Spinal cord (tissue), 10 donors: ENCODE measurements around the gene WAS. TPM values are rescaled to one million over a fixed set of nuclear protein-coding genes. Genes with fewer than 3 reads are reported as not detected.
A peak's percentile ranks its signal among the peaks of the same experiment; 100 is the strongest.
"Not testable (repeated sequence)": the region's sequence is repeated elsewhere in the genome, so short reads cannot be mapped to it uniquely, and the experiment has no call there.

Source experiments
- DNase-seq, 6 donors: peaks; one replicate each; pipeline versions ENCODE4 v3.0.0 to v3.0.0-alpha.2; 2013 to 2015; ENCODE audit warnings: low spot score in 6 of 6, low read depth in 4 of 6
- H3K27ac ChIP-seq: one replicate; pipeline ENCODE4 v1.5.1; 2013; ENCODE audit warnings: low read depth, low read length, control low read depth
- H3K27me3 ChIP-seq: one replicate; pipeline ENCODE4 v1.6.1; 2013; ENCODE audit warnings: low read length; ENCODE audit not compliant: control insufficient read depth, insufficient read depth
- H3K36me3 ChIP-seq: one replicate; pipeline ENCODE4 v1.6.1; 2013; ENCODE audit warnings: low read length; ENCODE audit not compliant: control insufficient read depth, insufficient read depth
- H3K4me1 ChIP-seq: one replicate; pipeline ENCODE4 v1.6.1; 2013; ENCODE audit warnings: low read length; ENCODE audit not compliant: control insufficient read depth, insufficient read depth
- H3K4me3 ChIP-seq: one replicate; pipeline ENCODE4 v1.5.1; 2013; ENCODE audit warnings: low read depth, low read length, control low read depth
- H3K9me3 ChIP-seq: one replicate; pipeline ENCODE4 v1.6.1; 2013; ENCODE audit warnings: low read length; ENCODE audit not compliant: control insufficient read depth, insufficient read depth
- WGBS: methylation state at CpG from one replicate; pipeline ENCODE4 v1.1.5; 2013; ENCODE audit warnings: missing lambda C conversion rate; ENCODE audit not compliant: insufficient coverage; 5-methylcytosine and 5-hydroxymethylcytosine counted together
- polyA plus RNA-seq, 2 donors: library from polyadenylated mRNA; unstranded; fragments of 120-200 nt; gene quantifications; one replicate each; pipeline ENCODE4 v1.2.1, GENCODE V29; 2013; ENCODE audit not compliant: insufficient read length in 2 of 2
- total RNA-seq, 2 donors: library from RNA; depleted of rRNA in 1 of 2; stranded (reverse); fragments of 120-200 nt in 1 of 2; fragments of >200 nt in 1 of 2; gene quantifications; one replicate each; pipeline versions ENCODE4 v1.2.3 to v1.2.4, GENCODE V29; 2013 to 2014
- donor health status: healthy.

The WAS gene
- total and polyA plus RNA-seq, 4 donors: 3.1 to 7.1 (median 5.3) TPM

DNA sequence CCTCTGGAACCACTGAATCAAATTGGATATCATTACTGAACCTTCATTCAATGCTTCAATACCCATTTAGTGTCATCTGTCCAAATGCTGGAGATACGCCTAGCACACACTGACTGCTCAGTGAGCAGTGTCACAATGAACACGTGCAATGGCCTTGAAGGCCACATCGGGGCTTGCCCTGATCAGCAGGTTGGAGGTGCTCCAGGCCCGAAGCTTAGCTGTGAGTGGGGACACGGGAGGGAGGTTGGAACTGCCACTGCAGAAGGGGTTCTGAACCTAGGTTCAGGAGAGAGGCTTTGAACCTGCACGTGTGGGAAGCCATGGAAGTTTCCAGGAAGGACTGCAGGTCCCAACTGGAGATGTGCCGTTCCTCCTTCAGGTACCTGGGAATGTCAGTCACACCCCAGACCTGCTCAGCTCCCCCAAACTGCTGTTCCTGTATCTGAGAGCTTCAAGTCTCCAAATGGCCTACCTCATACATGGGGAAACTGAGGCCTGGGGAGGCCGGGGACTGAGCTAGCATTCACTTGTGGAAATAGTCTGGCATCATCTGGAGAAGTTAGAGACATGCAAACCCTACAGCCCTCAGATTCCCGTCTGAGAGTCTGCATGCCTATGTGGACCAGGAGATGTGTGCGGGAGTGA lies 1.9 kb upstream of the WAS start:
- no peak overlapping the region for H3K4me3 ChIP-seq
- H3K27me3 ChIP-seq: no peaks in the 10 kb centered on the region
- DNase-seq: no peak
- no peaks in the 10 kb centered on the region for H3K36me3 ChIP-seq
- peaks cover 11% of the 10 kb centered on the region for H3K4me1 ChIP-seq
- 74% methylated on average over 10 of the region's 10 CpGs for WGBS
- H3K9me3 ChIP-seq: no peaks in the 10 kb centered on the region
- H3K27ac ChIP-seq: no peak overlapping the region

DNA sequence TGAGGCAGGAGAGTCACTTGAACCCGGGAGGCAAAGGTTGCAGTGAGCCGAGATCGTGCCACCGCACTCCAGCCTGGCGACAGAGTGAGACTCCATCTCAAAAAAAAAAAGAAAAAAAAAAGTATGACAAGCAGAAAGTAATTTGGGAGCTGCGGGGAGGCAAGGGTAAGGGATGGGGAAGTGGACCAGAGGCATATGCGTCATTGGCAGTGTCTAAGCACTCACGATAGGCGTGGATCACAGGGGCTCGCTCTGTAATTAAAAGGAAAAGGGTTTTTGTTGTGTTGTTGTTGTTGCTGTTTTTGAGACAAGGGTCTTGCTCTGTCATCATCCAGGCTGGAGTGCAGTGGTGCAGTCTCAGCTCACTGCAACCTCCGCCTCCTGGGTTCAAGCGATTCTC lies 804 bp upstream of the WAS start:
- WGBS: 79% methylated on average over 10 of the region's 12 CpGs
- H3K27ac ChIP-seq, H3K9me3 ChIP-seq, H3K4me3 ChIP-seq, H3K4me1 ChIP-seq, H3K36me3 ChIP-seq, H3K27me3 ChIP-seq, DNase-seq: not testable (repeated sequence)

DNA sequence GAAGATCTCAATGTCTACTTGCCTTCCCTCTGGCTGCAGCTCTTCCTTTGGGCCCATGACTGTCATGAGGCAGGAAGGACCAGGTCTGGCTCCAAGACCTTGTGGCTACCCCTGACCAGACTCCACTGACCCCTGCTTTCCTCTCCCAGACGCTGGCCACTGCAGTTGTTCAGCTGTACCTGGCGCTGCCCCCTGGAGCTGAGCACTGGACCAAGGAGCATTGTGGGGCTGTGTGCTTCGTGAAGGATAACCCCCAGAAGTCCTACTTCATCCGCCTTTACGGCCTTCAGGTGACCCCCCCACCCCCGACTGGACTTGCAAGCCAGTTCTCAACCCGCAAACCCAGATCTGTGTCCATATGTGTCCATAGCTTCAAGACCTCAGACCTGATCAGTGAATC lies 535 bp downstream of the WAS start:
- WGBS: 76% methylated on average over 7 of the region's 7 CpGs
- H3K27me3 ChIP-seq: no peaks in the 10 kb centered on the region
- H3K27ac ChIP-seq: no peak overlapping the region
- DNase-seq: no peak
- peaks cover 3% of the 10 kb centered on the region for H3K4me1 ChIP-seq
- H3K36me3 ChIP-seq: no peaks in the 10 kb centered on the region
- no peak overlapping the region for H3K4me3 ChIP-seq
- H3K9me3 ChIP-seq: no peaks in the 10 kb centered on the region

DNA sequence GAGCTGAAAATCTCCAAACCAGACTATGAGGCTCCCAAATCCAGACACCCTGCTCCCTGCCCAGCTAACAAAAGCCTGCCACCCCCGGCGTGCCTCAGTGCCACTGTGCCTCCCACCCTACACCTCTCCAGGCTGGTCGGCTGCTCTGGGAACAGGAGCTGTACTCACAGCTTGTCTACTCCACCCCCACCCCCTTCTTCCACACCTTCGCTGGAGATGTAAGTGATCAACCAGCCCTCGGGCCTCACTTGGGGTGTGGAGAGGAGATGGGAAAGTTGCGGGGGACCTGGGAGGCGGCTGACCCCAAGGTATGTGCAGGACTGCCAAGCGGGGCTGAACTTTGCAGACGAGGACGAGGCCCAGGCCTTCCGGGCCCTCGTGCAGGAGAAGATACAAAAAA lies 1.8 kb downstream of the WAS start:
- no peak for DNase-seq
- Histone ChIP-seq H3K9me3 (no peaks in the 10 kb centered on the region), H3K4me1 (peaks cover 3% of the 10 kb centered on the region), H3K4me3 (no peak overlapping the region), H3K27me3 (no peaks in the 10 kb centered on the region), H3K36me3 (no peaks in the 10 kb centered on the region), H3K27ac (no peak overlapping the region)
- 79% methylated on average over 10 of the region's 12 CpGs for WGBS

DNA sequence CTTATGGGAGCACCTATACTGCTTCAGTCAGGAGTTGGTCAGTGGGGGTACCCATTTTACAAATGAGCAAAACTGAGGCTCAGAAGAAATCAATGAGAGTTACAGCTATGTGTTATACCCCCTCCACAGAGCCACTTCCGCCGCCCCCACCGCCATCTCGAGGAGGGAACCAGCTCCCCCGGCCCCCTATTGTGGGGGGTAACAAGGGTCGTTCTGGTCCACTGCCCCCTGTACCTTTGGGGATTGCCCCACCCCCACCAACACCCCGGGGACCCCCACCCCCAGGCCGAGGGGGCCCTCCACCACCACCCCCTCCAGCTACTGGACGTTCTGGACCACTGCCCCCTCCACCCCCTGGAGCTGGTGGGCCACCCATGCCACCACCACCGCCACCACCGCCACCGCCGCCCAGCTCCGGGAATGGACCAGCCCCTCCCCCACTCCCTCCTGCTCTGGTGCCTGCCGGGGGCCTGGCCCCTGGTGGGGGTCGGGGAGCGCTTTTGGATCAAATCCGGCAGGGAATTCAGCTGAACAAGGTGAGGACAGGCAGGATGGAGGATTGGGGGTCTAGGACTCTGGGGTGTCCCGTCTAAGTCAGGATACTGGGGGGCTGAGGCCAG lies 5.0 kb downstream of the WAS start:
- no peaks in the 10 kb centered on the region for H3K9me3 ChIP-seq
- no peaks in the 10 kb centered on the region for H3K36me3 ChIP-seq
- no peaks in the 10 kb centered on the region for H3K27me3 ChIP-seq
- H3K4me1 ChIP-seq: no peaks in the 10 kb centered on the region
- DNase-seq: no peak
- 34% methylated on average over 5 of the region's 19 CpGs for WGBS
- no peak overlapping the region for H3K27ac ChIP-seq
- no peak overlapping the region for H3K4me3 ChIP-seq

DNA sequence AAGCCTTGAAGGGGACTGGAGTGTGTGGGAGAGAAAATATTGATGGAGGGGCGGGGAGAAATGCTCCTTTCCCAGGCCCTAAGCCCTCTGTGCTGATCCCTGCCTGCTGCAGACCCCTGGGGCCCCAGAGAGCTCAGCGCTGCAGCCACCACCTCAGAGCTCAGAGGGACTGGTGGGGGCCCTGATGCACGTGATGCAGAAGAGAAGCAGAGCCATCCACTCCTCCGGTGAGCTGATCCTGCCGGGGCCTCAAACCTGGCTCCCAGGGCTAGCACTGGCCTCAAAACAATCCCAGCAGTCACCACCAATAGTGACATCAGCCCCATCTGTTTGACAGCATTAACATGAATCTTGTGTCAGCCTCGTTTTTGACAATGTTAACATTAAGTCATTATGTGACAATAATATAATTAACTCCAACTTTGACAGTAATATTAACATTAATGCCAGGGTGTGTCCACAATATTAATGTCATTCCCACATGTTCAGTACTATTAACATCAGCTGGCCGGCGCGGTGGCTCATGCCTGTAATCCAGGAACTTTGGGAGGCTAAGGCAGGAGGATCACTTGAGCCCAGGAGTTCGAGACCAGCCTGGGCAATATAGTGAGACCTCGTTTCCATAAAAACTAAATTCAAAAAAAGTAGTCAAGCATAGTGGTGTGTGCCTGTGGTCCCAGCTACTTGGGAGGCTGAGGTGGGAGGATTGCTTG lies 5.8 kb downstream of the WAS start:
- Histone ChIP-seq H3K4me1 (no peaks in the 10 kb centered on the region), H3K4me3 (no peak overlapping the region), H3K27me3 (no peaks in the 10 kb centered on the region), H3K9me3 (no peaks in the 10 kb centered on the region), H3K36me3 (no peaks in the 10 kb centered on the region), H3K27ac (no peak overlapping the region)
- DNase-seq: no peak
- 57% methylated on average over 10 of the region's 11 CpGs for WGBS

DNA sequence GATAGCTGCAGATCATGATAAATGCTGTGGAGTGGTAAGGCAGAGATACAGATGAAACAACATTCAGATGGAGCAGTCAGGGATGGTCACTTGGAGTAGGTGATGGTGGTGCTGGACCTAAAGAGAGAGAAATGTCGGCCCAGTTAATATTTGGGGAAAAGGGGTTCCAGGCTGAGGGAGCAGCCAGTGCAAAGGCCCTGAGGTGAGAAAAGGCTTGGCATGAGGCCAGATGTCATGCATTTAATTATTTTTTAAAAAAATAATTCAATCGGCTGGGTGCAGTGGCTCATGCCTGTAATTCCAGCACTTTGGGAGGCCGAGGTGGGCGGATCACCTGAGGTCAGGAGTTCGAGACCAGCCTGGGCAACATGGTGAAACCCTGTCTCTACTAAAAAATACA lies 8.1 kb downstream of the WAS start:
- peaks cover 15% of the 10 kb centered on the region for H3K4me1 ChIP-seq
- H3K36me3 ChIP-seq, H3K27ac ChIP-seq, DNase-seq, H3K9me3 ChIP-seq, H3K4me3 ChIP-seq, H3K27me3 ChIP-seq: not testable (repeated sequence)
- 100% methylated on average over 2 of the region's 5 CpGs for WGBS

DNA sequence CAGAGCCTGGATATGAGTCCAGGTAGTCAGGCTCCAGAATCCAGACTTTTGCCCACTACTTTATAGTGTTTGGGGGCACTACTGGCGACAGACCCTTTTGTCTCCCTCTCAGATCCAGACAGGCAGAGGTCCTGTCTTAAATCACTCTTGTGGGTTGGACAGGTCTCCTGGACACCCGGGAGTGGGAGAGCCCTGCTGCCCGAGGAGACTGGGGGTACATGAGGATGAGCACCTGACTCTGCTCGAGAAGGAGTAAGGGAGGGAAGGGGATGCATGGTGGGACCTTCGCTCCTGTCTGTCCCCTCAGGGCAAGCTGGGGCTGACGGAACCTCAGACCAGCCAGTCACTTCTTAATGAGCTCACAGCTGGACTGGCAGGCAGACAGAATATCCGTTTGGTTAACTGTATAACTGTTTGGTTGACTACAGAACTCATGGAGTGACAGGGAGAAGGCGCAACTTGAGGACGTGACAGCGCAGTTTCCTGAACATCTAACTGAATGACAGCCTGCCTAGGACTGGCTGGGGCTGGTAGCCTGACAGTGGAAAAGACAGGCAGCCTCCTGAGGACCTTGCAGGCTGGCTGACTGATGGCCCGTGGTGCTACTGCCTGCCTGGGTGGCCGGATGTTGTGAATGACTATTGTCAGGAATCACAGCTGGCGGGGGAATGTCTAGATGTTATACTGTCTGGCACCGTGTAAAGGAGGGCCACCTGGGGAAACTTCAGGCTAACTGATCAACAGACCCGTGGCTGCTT lies 11.4 kb downstream of the WAS start:
- Histone ChIP-seq H3K4me1 (peaks cover 20% of the 10 kb centered on the region), H3K4me3 (no peak overlapping the region), H3K27ac (peak overlapping the region; percentile 85)

DNA sequence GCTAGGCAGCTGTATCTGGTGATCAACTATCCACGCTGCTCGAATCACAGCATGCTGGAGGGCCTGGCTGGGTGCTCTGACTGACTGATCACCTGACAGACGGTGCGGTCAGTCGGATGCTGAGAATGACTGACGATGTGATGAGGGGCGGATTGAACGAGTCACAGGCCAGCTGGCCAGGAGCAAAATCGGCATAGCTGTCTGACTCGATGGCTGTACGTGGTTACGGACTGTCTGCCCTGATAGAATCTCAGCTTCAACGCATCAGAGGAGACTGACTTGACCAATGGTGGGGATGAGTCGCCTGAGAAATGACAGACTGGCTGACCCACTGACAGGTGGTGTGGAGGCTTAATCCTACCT lies 11.9 kb downstream of the WAS start:
- peak in 1 of 6 donors; percentile 60 for DNase-seq
- H3K9me3 ChIP-seq: no peaks in the 10 kb centered on the region
- H3K4me3 ChIP-seq: peak overlapping the region; percentile 53
- no peaks in the 10 kb centered on the region for H3K27me3 ChIP-seq
- H3K36me3 ChIP-seq: peaks cover 8% of the 10 kb centered on the region
- H3K4me1 ChIP-seq: peaks cover 20% of the 10 kb centered on the region
- H3K27ac ChIP-seq: peak overlapping the region; percentile 85
- 51% methylated on average over 14 of the region's 14 CpGs for WGBS

More for the DNA sequence above, 11.4 kb downstream of the WAS start:
- Histone ChIP-seq H3K9me3 (no peaks in the 10 kb centered on the region), H3K27me3 (no peaks in the 10 kb centered on the region), H3K36me3 (peaks cover 2% of the 10 kb centered on the region)
- WGBS: 46% methylated on average over 15 of the region's 15 CpGs
- DNase-seq: no peak
